AG09319 (cell line): Measurements from ENCODE around the gene SLC9A1.

Source experiments
- DNase-seq: peaks from one replicate; pipeline ENCODE4 v3.0.0-alpha.2; 2010; ENCODE audit warnings: low read depth; ENCODE audit errors: extremely low read depth
- TF ChIP-seq, protein P1 (sequence below): IDR thresholded peaks from 2 replicates; pipeline ENCODE4 v1.5.1; 2011; ENCODE audit warnings: low read depth, mild to moderate bottlenecking, inconsistent platforms, low read length, moderate library complexity

The SLC9A1 gene

DNA sequence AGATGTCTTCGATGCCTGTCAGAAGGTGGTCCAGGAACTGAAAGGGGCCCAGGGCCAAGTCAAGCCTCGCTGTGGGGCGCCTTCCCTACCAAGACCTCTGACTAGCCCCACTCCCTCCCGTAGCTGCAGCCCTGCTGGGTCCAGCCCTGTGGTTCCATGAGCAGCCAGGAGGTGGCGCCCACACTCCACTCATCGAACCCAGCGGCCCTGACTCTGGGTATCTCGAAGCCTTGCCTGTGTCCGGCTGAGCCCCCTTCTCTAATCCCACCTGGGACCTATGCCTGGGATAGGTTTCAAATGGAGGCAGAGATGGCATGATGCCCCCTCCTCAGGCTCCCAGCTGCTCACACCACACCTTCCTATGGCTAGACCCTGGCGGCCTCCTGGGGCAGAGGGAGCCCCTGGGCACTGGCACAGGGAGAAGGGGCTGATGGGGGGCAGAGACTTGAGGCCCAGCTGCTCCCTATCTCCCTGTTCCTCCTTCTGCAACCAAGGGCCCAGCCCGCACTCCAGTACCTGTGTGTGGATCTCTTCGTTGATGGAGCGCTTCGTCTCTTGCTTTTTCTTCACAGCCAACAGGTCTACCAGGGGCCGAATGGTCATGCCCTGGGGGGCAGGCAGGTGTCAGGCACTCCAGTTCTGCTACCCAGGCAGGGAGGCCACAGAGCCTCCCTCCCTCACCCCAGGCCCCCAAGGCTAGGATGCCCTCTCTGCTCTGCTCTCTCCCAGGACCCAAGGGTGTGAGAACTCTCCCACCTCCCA lies 52.0 kb downstream of the SLC9A1 start:
- TF ChIP-seq, protein P1, sequence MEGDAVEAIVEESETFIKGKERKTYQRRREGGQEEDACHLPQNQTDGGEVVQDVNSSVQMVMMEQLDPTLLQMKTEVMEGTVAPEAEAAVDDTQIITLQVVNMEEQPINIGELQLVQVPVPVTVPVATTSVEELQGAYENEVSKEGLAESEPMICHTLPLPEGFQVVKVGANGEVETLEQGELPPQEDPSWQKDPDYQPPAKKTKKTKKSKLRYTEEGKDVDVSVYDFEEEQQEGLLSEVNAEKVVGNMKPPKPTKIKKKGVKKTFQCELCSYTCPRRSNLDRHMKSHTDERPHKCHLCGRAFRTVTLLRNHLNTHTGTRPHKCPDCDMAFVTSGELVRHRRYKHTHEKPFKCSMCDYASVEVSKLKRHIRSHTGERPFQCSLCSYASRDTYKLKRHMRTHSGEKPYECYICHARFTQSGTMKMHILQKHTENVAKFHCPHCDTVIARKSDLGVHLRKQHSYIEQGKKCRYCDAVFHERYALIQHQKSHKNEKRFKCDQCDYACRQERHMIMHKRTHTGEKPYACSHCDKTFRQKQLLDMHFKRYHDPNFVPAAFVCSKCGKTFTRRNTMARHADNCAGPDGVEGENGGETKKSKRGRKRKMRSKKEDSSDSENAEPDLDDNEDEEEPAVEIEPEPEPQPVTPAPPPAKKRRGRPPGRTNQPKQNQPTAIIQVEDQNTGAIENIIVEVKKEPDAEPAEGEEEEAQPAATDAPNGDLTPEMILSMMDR: peak; percentile 97
- no peak for DNase-seq

DNA sequence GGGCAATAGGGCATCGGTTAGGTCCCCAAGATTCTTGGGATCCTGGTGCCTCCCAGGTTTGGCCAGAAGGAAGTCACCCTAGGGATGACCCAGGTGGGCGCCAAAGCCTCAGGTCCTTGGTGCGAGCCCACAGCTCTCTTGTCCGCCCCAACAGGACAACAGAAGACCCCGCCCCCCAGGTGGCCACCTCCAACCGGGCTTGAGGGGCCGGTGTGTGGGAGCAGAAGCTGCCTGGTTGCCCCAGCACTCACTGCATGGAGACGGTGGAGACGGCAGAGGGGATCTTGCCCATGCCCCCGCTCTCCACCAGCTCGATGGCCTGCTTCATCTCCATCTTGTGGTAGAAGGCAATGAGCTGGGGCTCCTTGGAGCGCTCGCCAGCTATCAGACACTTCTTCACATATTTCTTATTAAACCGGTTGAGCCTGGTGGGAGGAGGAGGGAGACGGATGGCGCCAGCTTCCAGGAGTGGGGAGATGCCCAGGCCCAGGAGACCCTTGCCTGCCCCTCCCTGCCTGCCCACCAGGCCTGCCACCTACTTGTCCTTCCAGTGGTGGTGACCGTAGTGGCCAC lies 52.7 kb downstream of the SLC9A1 start:
- TF ChIP-seq, protein P1: no peak
- DNase-seq: no peak

DNA sequence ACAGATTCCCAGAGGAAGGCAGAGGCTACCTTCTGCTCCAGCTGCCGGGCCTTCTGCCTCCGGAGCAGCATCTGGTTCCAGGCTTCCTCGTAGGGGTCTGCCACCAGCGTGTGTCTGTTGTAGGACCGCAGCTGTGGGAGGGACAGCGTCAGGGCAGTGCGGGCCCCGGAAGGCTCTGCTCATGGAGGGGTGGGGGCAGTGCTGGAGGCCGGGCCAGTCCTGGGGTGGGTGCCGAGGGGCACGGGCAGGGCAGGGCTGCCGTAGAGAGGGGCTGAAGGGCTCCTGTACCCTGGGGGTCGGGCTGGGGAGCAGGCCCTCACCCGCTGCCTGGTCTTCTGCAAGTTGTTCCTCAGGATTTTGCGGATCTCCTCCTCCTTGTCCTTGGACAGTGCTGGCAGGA lies 53.2 kb downstream of the SLC9A1 start:
- no peak for DNase-seq
- TF ChIP-seq, protein P1: no peak

- DNase-seq: no peak
- TF ChIP-seq, protein P1: no peak
Measured at GRCh38 chr1:27101054-27101491, 53.9 kb downstream of the SLC9A1 start.

- DNase-seq: no peak
- TF ChIP-seq, protein P1: no peak
Measured at GRCh38 chr1:27100335-27101053, 54.4 kb downstream of the SLC9A1 start.

DNA sequence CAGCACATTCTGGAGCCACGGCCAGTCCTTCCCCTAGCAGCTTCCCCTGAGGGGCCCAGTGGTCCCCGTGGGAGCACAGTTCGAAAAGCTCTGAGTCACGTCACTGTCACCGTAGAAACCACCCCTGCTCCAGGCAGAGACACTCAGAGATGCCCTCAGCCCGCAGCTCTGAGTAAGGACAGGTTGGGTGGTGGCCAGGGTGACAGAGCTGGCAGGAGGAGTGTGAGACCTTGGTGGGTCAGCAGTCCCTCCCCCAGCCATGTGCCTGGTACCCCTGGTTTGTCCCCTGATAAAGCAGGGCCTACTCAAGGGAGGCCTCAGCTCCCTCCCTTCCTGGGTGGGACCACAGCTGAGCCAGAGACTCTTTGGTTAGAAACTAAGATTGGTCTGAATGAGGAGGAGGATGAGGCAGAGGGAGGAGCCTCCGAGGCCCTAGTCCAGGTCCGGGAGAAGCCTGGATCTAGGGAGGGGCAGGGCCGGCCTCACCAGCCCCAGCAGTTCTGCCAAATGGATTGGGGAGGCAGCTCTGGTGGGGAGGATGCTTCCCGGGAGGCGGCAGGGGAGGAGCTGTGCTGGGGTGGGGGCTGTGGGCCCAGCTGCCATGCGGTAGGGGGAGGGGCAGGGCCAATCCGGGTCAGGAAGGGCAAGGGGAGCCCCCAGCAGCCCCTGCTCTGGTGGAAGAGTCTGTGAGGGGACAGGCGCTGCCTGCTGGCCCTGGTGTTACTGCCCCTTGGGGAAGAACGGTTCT lies 55.2 kb downstream of the SLC9A1 start:
- TF ChIP-seq, protein P1: no peak
- no peak for DNase-seq
